HTERT RPE-1 (cell line): ENCODE data around the gene TPST2.
"Not testable (repeated sequence)": the region's sequence is repeated elsewhere in the genome, so short reads cannot be mapped to it uniquely, and the experiment has no call there.

Source experiments
- in situ Hi-C: fragments of 300-500 bp; cut with MboI; formaldehyde crosslinking; loops from 4 replicates; pipeline ENCODE4 v1.14.3; 2020; ENCODE audit warnings: low sequenced_read_pairs

The TPST2 gene

GRCh38 chr22:26536056-26536761 lies 53.7 kb downstream of the TPST2 start:
- in situ Hi-C loops, result no loop called here

GRCh38 chr22:26535603-26535908 lies 54.4 kb downstream of the TPST2 start:
- in situ Hi-C loops, result no loop called here

- in situ Hi-C loops, result no loop called here
These were observed 54.9 kb downstream of the TPST2 start for GRCh38 chr22:26534874-26535602.

- in situ Hi-C loops, result no loop called here
These were observed 55.6 kb downstream of the TPST2 start for GRCh38 chr22:26534171-26534855.

GRCh38 chr22:26529345-26529744 lies 60.6 kb downstream of the TPST2 start:
- in situ Hi-C loops, result no loop called here

- in situ Hi-C loops, result not testable (repeated sequence)
These were observed 61.4 kb downstream of the TPST2 start for GRCh38 chr22:26528518-26528917.

- in situ Hi-C loops, result no loop called here
These were observed 62.1 kb downstream of the TPST2 start for GRCh38 chr22:26527574-26528465.

GRCh38 chr22:26527167-26527566 lies 62.8 kb downstream of the TPST2 start:
- in situ Hi-C loops, result no loop called here

- in situ Hi-C loops, result no loop called here
These were observed 63.9 kb downstream of the TPST2 start for GRCh38 chr22:26525946-26526564.

GRCh38 chr22:26524870-26525269 lies 65.1 kb downstream of the TPST2 start:
- in situ Hi-C loops, result no loop called here

GRCh38 chr22:26522592-26522991 lies 67.3 kb downstream of the TPST2 start:
- in situ Hi-C loops, result no loop called here

- in situ Hi-C loops, result no loop called here
These were observed 67.9 kb downstream of the TPST2 start for GRCh38 chr22:26522012-26522411.

- in situ Hi-C loops, result no loop called here
These were observed 72.5 kb downstream of the TPST2 start for GRCh38 chr22:26517429-26517828.

GRCh38 chr22:26516503-26516902 lies 73.4 kb downstream of the TPST2 start:
- in situ Hi-C loops, result no loop called here

- in situ Hi-C loops, result no loop called here
These were observed 74.0 kb downstream of the TPST2 start for GRCh38 chr22:26515931-26516330.

- in situ Hi-C loops, result no loop called here
These were observed 75.3 kb downstream of the TPST2 start for GRCh38 chr22:26514419-26515161.

GRCh38 chr22:26513838-26514237 lies 76.1 kb downstream of the TPST2 start:
- in situ Hi-C loops, result no loop called here

GRCh38 chr22:26512149-26512793 lies 77.7 kb downstream of the TPST2 start, which contains the start of gene TFIP11:
Gene TFIP11 (minus strand): TSS chr22:26512473. CDS start chr22:26510272, 2,201 bp downstream.
- in situ Hi-C loops, result no loop called here

GRCh38 chr22:26508148-26508547 lies 81.8 kb downstream of the TPST2 start:
- in situ Hi-C loops, result no loop called here
